ENCODE data around the gene ADAMTS4.

Gene ADAMTS4

DNA sequence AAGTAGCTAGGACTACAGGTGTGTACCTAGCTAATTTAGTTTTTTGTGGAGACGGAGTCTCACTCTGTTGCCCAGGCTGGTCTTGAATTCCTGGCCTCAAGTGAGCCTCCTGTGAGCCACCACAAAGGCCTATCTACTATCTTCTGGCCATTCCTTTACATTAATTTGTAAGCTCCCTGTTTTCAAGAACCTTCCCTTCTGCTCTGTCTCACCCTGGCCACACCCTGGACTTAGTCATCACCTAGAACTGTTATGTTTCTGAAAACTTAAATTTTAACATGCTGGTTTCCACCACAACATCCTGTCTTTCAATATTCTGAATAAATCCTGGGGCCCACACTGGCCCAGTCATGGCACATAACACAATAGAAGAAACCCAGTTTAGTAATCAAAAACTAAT lies 16.6 kb downstream of the ADAMTS4 start:
- H3K27ac ChIP-seq (ENCODE audit: low read length): no peak overlapping the region
- H3K4me3 ChIP-seq (ENCODE audit: low read length in 2 of 2): no peak overlapping the region
- H3K4me1 ChIP-seq (ENCODE audit: control insufficient read depth, insufficient read depth, low read length): peaks cover 12% of the 10 kb centered on the region
- no peaks in the 10 kb centered on the region for H3K27me3 ChIP-seq (ENCODE audit: control insufficient read depth in 1 of 2, insufficient read depth in 2 of 2, low read length in 2 of 2)
- no peak overlapping the region for H3K9ac ChIP-seq (ENCODE audit: low read length in 2 of 2)
- H3K36me3 ChIP-seq (ENCODE audit: control insufficient read depth in 2 of 2, insufficient read depth in 2 of 2, low read length in 2 of 2): no peaks in the 10 kb centered on the region
- H3K9me3 ChIP-seq (ENCODE audit: control insufficient read depth in 2 of 2, low read length in 2 of 2): no peaks in the 10 kb centered on the region

DNA sequence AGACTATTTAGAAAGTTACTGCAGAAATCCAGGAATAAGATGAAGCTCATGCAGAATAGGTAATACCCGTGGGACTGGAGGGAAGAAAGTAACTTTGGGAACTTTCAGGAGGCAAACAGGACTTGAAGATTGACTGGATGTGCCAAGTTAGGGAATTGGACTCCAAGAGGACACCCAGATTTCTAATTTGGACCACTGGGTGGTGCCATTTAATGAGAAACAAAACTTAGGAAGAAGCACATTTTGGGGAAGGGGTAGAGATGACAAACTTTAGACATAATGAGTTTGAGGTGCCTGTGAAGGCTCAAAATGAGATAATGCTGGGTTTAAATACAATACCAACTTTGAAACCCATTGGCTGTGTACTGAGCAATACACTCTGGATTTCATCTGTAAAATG lies 18.2 kb downstream of the ADAMTS4 start:
- no peak overlapping the region for H3K27ac ChIP-seq (ENCODE audit: low read length)
- H3K27me3 ChIP-seq (ENCODE audit: control insufficient read depth in 1 of 2, insufficient read depth in 2 of 2, low read length in 2 of 2): no peaks in the 10 kb centered on the region
- H3K9me3 ChIP-seq (ENCODE audit: control insufficient read depth in 2 of 2, low read length in 2 of 2): no peaks in the 10 kb centered on the region
- H3K36me3 ChIP-seq (ENCODE audit: control insufficient read depth in 2 of 2, insufficient read depth in 2 of 2, low read length in 2 of 2): peaks cover 0 to 3% of the 10 kb centered on the region in 2 donors
- H3K9ac ChIP-seq (ENCODE audit: low read length in 2 of 2): no peak overlapping the region
- peaks cover 19% of the 10 kb centered on the region for H3K4me1 ChIP-seq (ENCODE audit: control insufficient read depth, insufficient read depth, low read length)
- H3K4me3 ChIP-seq (ENCODE audit: low read length in 2 of 2): no peak overlapping the region

DNA sequence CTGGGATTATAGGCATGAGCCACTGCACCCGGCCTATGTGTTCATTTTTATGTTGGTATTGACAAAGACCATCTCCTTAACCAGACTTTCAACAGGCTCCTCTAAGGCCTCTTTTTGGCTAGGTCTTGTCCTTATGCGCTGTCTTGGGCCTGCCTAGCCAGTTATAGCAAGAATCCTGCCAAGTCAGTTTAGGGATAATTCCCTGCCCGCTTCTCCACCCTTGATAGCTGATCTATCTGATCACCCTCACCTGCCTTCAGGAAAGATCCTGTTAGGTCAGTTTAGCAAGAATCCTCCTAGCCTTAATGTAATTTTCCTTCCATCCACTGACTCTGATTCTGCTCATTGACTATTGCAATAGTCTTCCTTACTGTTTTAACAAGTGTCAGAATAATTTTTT lies 19.2 kb downstream of the ADAMTS4 start:
- H3K36me3 ChIP-seq (ENCODE audit: control insufficient read depth in 2 of 2, insufficient read depth in 2 of 2, low read length in 2 of 2): peaks cover 3 to 7% of the 10 kb centered on the region in 2 donors
- no peaks in the 10 kb centered on the region for H3K27me3 ChIP-seq (ENCODE audit: control insufficient read depth in 1 of 2, insufficient read depth in 2 of 2, low read length in 2 of 2)
- no peaks in the 10 kb centered on the region for H3K9me3 ChIP-seq (ENCODE audit: control insufficient read depth in 2 of 2, low read length in 2 of 2)
- peaks cover 19% of the 10 kb centered on the region for H3K4me1 ChIP-seq (ENCODE audit: control insufficient read depth, insufficient read depth, low read length)
- no peak overlapping the region for H3K27ac ChIP-seq (ENCODE audit: low read length)
- H3K4me3 ChIP-seq (ENCODE audit: low read length in 2 of 2): no peak overlapping the region
- no peak overlapping the region for H3K9ac ChIP-seq (ENCODE audit: low read length in 2 of 2)

GRCh38 chr1:161177936-161178244 lies 21.0 kb downstream of the ADAMTS4 start:
- peaks cover 24% of the 10 kb centered on the region for H3K4me1 ChIP-seq (ENCODE audit: control insufficient read depth, insufficient read depth, low read length)
- H3K9me3 ChIP-seq (ENCODE audit: control insufficient read depth in 2 of 2, low read length in 2 of 2): no peaks in the 10 kb centered on the region
- H3K9ac ChIP-seq (ENCODE audit: low read length in 2 of 2): peak overlapping the region; percentile 86 to 95
- H3K27ac ChIP-seq (ENCODE audit: low read length): peak overlapping the region; percentile 89
- H3K36me3 ChIP-seq (ENCODE audit: control insufficient read depth in 2 of 2, insufficient read depth in 2 of 2, low read length in 2 of 2): peaks cover 11 to 20% of the 10 kb centered on the region in 2 donors
- no peaks in the 10 kb centered on the region for H3K27me3 ChIP-seq (ENCODE audit: control insufficient read depth in 1 of 2, insufficient read depth in 2 of 2, low read length in 2 of 2)
- peak overlapping the region; percentile 78 to 95 for H3K4me3 ChIP-seq (ENCODE audit: low read length in 2 of 2)

GRCh38 chr1:161177112-161177935 lies 21.5 kb downstream of the ADAMTS4 start, which contains the start of gene B4GALT3:
Gene B4GALT3, minus strand, starts transcription at chr1:161177507. Its CDS starts 1,447 bp downstream, at chr1:161176060.
- Histone ChIP-seq H3K36me3 (ENCODE audit: control insufficient read depth in 2 of 2, insufficient read depth in 2 of 2, low read length in 2 of 2) (peaks cover 17 to 22% of the 10 kb centered on the region in 2 donors), H3K9me3 (ENCODE audit: control insufficient read depth in 2 of 2, low read length in 2 of 2) (no peaks in the 10 kb centered on the region), H3K27ac (ENCODE audit: low read length) (peak within 1 kb of the TSS; percentile 89), H3K4me3 (ENCODE audit: low read length in 2 of 2) (peak within 1 kb of the TSS; percentile 78 to 95), H3K9ac (ENCODE audit: low read length in 2 of 2) (peak within 1 kb of the TSS; percentile 86 to 95), H3K27me3 (ENCODE audit: control insufficient read depth in 1 of 2, insufficient read depth in 2 of 2, low read length in 2 of 2) (no peaks in the 10 kb centered on the region), H3K4me1 (ENCODE audit: control insufficient read depth, insufficient read depth, low read length) (peaks cover 25% of the 10 kb centered on the region)

GRCh38 chr1:161176468-161177111 lies 22.3 kb downstream of the ADAMTS4 start:
- Histone ChIP-seq H3K4me1 (ENCODE audit: control insufficient read depth, insufficient read depth, low read length) (peaks cover 27% of the 10 kb centered on the region), H3K27ac (ENCODE audit: low read length) (peak overlapping the region; percentile 89), H3K27me3 (ENCODE audit: control insufficient read depth in 1 of 2, insufficient read depth in 2 of 2, low read length in 2 of 2) (no peaks in the 10 kb centered on the region), H3K36me3 (ENCODE audit: control insufficient read depth in 2 of 2, insufficient read depth in 2 of 2, low read length in 2 of 2) (peaks cover 24 to 28% of the 10 kb centered on the region in 2 donors), H3K4me3 (ENCODE audit: low read length in 2 of 2) (peak overlapping the region; percentile 78 to 95), H3K9me3 (ENCODE audit: control insufficient read depth in 2 of 2, low read length in 2 of 2) (no peaks in the 10 kb centered on the region), H3K9ac (ENCODE audit: low read length in 2 of 2) (peak overlapping the region; percentile 86 to 95)

DNA sequence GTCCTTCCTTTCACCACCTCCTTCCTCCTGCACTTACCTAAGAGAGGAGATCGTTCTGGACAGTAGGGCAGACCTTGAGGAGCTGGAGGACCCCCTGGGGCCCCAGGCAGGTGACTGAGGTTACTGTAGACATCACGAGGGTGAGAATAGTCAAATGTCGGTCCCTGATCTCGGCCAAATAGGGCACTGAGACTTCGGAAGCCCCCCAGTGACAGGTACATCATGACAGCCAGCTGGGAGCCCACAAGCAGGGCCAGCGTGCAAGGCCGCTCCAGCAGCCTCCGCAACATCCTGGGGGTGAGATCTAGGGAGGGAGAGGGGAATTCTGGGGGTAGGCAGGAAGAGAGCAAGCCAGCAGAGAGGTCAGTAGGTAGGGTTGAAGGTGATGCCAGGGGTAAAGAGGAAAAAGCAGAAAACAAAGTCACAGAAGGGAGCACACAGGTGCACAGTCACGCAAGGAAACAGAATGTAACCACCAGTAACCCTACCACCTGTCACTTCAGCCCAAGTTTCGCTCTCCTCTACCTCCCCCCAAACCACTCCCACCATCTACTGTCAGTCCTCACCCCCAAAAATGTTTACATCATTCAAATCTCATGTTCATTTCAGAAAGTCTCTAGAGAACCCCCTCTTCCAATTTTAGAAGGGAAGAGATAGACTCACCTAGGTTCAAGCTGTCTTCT lies 22.9 kb downstream of the ADAMTS4 start:
- Histone ChIP-seq H3K27me3 (ENCODE audit: control insufficient read depth in 1 of 2, insufficient read depth in 2 of 2, low read length in 2 of 2) (no peaks in the 10 kb centered on the region), H3K4me3 (ENCODE audit: low read length in 2 of 2) (peak overlapping the region; percentile 78 to 95), H3K4me1 (ENCODE audit: control insufficient read depth, insufficient read depth, low read length) (peaks cover 27% of the 10 kb centered on the region), H3K9ac (ENCODE audit: low read length in 2 of 2) (peak overlapping the region; percentile 86 to 95), H3K27ac (ENCODE audit: low read length) (peak overlapping the region; percentile 89), H3K36me3 (ENCODE audit: control insufficient read depth in 2 of 2, insufficient read depth in 2 of 2, low read length in 2 of 2) (peaks cover 30 to 35% of the 10 kb centered on the region in 2 donors), H3K9me3 (ENCODE audit: control insufficient read depth in 2 of 2, low read length in 2 of 2) (no peaks in the 10 kb centered on the region)

GRCh38 chr1:161174911-161175310 lies 23.9 kb downstream of the ADAMTS4 start:
- H3K4me1 ChIP-seq (ENCODE audit: control insufficient read depth, insufficient read depth, low read length): peaks cover 27% of the 10 kb centered on the region
- H3K36me3 ChIP-seq (ENCODE audit: control insufficient read depth in 2 of 2, insufficient read depth in 2 of 2, low read length in 2 of 2): peaks cover 37 to 41% of the 10 kb centered on the region in 2 donors
- no peaks in the 10 kb centered on the region for H3K9me3 ChIP-seq (ENCODE audit: control insufficient read depth in 2 of 2, low read length in 2 of 2)
- H3K27ac ChIP-seq (ENCODE audit: low read length): no peak overlapping the region
- no peak overlapping the region for H3K9ac ChIP-seq (ENCODE audit: low read length in 2 of 2)
- no peaks in the 10 kb centered on the region for H3K27me3 ChIP-seq (ENCODE audit: control insufficient read depth in 1 of 2, insufficient read depth in 2 of 2, low read length in 2 of 2)
- H3K4me3 ChIP-seq (ENCODE audit: low read length in 2 of 2): no peak overlapping the region

- Histone ChIP-seq H3K27me3 (ENCODE audit: control insufficient read depth in 1 of 2, insufficient read depth in 2 of 2, low read length in 2 of 2) (no peaks in the 10 kb centered on the region), H3K9ac (ENCODE audit: low read length in 2 of 2) (no peak overlapping the region), H3K9me3 (ENCODE audit: control insufficient read depth in 2 of 2, low read length in 2 of 2) (no peaks in the 10 kb centered on the region), H3K36me3 (ENCODE audit: control insufficient read depth in 2 of 2, insufficient read depth in 2 of 2, low read length in 2 of 2) (peaks cover 45 to 51% of the 10 kb centered on the region in 2 donors), H3K4me1 (ENCODE audit: control insufficient read depth, insufficient read depth, low read length) (peaks cover 27% of the 10 kb centered on the region), H3K27ac (ENCODE audit: low read length) (no peak overlapping the region), H3K4me3 (ENCODE audit: low read length in 2 of 2) (no peak overlapping the region)
These were observed 25.1 kb downstream of the ADAMTS4 start for GRCh38 chr1:161173711-161174110.

- Histone ChIP-seq H3K27me3 (ENCODE audit: control insufficient read depth in 1 of 2, insufficient read depth in 2 of 2, low read length in 2 of 2) (no peaks in the 10 kb centered on the region), H3K4me1 (ENCODE audit: control insufficient read depth, insufficient read depth, low read length) (peaks cover 28% of the 10 kb centered on the region), H3K9me3 (ENCODE audit: control insufficient read depth in 2 of 2, low read length in 2 of 2) (no peaks in the 10 kb centered on the region), H3K36me3 (ENCODE audit: control insufficient read depth in 2 of 2, insufficient read depth in 2 of 2, low read length in 2 of 2) (peaks cover 47 to 51% of the 10 kb centered on the region in 2 donors), H3K9ac (ENCODE audit: low read length in 2 of 2) (peak overlapping the region in 1 of 2 donors; percentile 35), H3K4me3 (ENCODE audit: low read length in 2 of 2) (no peak overlapping the region), H3K27ac (ENCODE audit: low read length) (peak overlapping the region; percentile 31)
These were observed 26.0 kb downstream of the ADAMTS4 start for GRCh38 chr1:161172776-161173376.

All from stomach smooth muscle (tissue), 2 donors.